Measurements from ENCODE around the gene CAMKMT. TPM values are rescaled to one million over a fixed set of nuclear protein-coding genes. Genes with fewer than 3 reads are reported as not detected.

Gene CAMKMT
- total RNA-seq, 1 donor from 2014 or later = 9.0 TPM

DNA sequence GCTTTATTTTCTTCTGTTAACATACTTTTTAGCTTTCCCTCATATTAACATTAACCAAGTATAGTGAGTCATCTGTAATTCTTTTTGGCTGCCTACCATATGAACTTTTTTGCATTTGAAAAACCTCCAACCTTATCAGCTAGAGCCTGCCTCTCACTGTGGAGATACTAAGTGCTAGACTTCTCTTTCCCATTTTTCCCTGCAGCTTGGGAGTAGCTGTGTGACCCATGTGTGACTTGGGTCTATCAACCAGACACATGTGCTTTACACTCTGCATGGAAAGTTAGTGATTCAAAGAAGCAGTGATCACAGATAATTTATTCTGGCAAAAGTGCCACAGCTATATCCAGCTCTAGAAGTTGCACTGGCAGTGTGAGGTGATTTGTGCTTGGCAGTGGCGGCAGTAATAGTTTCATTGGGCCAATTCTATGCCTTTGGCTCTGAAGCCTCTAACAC, 36.7 kb upstream of the CAMKMT start:
- peak; percentile 14 for DNase-seq (ENCODE audit: low read depth)
- no peak for FAIRE-seq
- H3K27me3 ChIP-seq (ENCODE audit: control insufficient read depth, insufficient read depth, low read length) = no peaks in the 10 kb centered on the region
- H3K36me3 ChIP-seq (ENCODE audit: control insufficient read depth, insufficient read depth, low read length) = peaks cover 11% of the 10 kb centered on the region
- no peak overlapping the region for H3K4me3 ChIP-seq (ENCODE audit: low read depth, low read length)
- TF ChIP-seq CTCF (IDR thresholded peaks at IDR 0.05; ENCODE audit: insufficient read depth, low read length, severe bottlenecking) = no peak

DNA sequence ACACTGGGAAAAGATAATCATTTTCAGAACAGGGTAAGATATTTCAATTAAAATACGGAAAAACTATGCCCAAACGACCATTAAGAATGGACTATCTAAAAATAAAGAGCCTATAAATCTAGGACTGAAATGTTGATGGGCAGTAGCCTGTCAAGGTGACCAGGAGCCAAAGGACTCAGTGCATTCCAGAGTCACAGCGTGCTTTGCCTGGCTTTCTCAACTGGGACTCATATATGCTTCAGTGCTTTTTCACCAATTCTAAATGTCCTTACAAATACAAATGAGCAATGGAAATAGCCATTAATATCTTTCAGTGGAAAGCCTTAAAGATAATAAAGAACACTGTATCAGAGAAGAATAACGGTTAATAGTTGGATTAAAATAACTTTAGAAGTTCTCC, 35.9 kb upstream of the CAMKMT start:
- no peak for FAIRE-seq

GRCh38 chr2:44326548-44327264, 35.0 kb upstream of the CAMKMT start:
- no peak overlapping the region for H3K4me3 ChIP-seq (ENCODE audit: low read depth, low read length)
- no peak for FAIRE-seq
- no peaks in the 10 kb centered on the region for H3K27me3 ChIP-seq (ENCODE audit: control insufficient read depth, insufficient read depth, low read length)
- H3K36me3 ChIP-seq (ENCODE audit: control insufficient read depth, insufficient read depth, low read length) = peaks cover 6% of the 10 kb centered on the region
- TF ChIP-seq CTCF (IDR thresholded peaks at IDR 0.05; ENCODE audit: insufficient read depth, low read length, severe bottlenecking) = no peak
- no peak for DNase-seq (ENCODE audit: low read depth)

More for the DNA sequence above, 35.9 kb upstream of the CAMKMT start:
- TF ChIP-seq CTCF (IDR thresholded peaks at IDR 0.05; ENCODE audit: insufficient read depth, low read length, severe bottlenecking) = no peak
- Histone ChIP-seq H3K4me3 (ENCODE audit: low read depth, low read length) (no peak overlapping the region), H3K27me3 (ENCODE audit: control insufficient read depth, insufficient read depth, low read length) (no peaks in the 10 kb centered on the region), H3K36me3 (ENCODE audit: control insufficient read depth, insufficient read depth, low read length) (peaks cover 7% of the 10 kb centered on the region)
- no peak for DNase-seq (ENCODE audit: low read depth)

DNA sequence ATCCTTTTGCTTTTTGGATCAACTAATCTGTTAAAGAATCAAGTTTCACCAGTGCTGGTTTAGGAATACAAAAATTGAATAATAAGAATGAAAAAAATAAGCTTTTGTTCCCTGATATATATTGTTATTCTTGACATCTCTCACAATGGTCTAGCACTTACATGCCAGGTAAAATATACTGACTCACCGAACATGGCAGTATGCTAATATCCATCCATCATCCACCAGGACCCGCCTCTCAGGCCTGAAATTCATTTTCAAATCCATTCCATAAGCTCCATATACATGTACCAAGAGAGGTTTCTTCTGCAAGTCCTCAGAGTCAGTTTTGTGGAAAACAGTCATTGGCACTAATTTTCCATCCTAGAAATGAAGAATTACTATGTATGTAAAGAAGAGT, 33.0 kb upstream of the CAMKMT start:
- H3K36me3 ChIP-seq (ENCODE audit: control insufficient read depth, insufficient read depth, low read length) = peaks cover 5% of the 10 kb centered on the region

DNA sequence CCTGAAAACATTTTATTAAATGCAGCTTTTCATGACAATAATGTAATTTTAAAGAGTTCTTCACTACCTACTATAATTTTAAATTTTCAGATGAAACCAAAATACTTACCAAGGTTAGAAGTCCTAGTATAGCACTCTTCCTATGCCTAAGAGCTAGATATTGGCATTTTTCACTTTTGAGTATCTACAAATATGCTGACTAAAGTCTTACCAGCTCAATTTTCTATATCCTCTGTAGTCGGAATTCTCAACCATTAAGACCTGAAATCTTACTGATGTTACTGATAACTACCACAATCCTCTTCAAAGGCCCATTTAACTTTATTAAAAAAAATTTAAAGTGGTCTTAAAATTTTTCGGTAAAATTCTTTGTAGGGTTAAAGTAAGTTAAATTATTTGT, 32.4 kb upstream of the CAMKMT start:
- DNase-seq (ENCODE audit: low read depth) (no peak), FAIRE-seq (no peak)
- Histone ChIP-seq H3K27me3 (ENCODE audit: control insufficient read depth, insufficient read depth, low read length) (no peaks in the 10 kb centered on the region), H3K4me3 (ENCODE audit: low read depth, low read length) (no peak overlapping the region), H3K36me3 (ENCODE audit: control insufficient read depth, insufficient read depth, low read length) (peaks cover 6% of the 10 kb centered on the region)
- no peak for TF ChIP-seq CTCF (IDR thresholded peaks at IDR 0.05; ENCODE audit: insufficient read depth, low read length, severe bottlenecking)

More for the DNA sequence above, 33.0 kb upstream of the CAMKMT start:
- no peak overlapping the region for H3K4me3 ChIP-seq (ENCODE audit: low read depth, low read length)
- FAIRE-seq = no peak
- DNase-seq (ENCODE audit: low read depth) = no peak
- TF ChIP-seq CTCF (IDR thresholded peaks at IDR 0.05; ENCODE audit: insufficient read depth, low read length, severe bottlenecking) = no peak
- no peaks in the 10 kb centered on the region for H3K27me3 ChIP-seq (ENCODE audit: control insufficient read depth, insufficient read depth, low read length)

DNA sequence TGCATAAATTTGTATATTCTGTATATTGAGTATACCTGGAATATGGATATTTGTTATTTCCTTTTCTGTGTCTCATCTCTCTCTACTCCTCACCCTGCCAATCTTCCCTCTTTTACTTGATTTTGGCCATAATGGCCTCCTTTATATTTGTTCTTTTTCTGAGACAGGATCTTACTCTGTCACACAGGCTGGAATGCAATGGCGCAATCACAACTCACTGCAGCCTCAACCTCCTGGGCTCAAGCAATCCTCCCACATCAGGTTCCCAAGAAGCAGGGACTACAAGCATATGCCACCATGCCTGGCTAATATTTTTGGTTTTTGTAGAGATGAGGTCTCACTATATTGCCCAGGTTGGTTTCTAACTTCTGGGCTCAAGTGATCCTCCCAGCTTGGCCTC, 30.9 kb upstream of the CAMKMT start:
- FAIRE-seq = no peak
- Histone ChIP-seq H3K27me3 (ENCODE audit: control insufficient read depth, insufficient read depth, low read length) (no peaks in the 10 kb centered on the region), H3K36me3 (ENCODE audit: control insufficient read depth, insufficient read depth, low read length) (peaks cover 7% of the 10 kb centered on the region), H3K4me3 (ENCODE audit: low read depth, low read length) (no peak overlapping the region)
- no peak for DNase-seq (ENCODE audit: low read depth)
- TF ChIP-seq CTCF (IDR thresholded peaks at IDR 0.05; ENCODE audit: insufficient read depth, low read length, severe bottlenecking) = no peak
